Measurements from ENCODE around the gene SPSB4.

The SPSB4 gene

GRCh38 chr3:141083836-141084649, 32.9 kb downstream of the SPSB4 start:
- Histone ChIP-seq H3K9me3 (ENCODE audit: control insufficient read depth, insufficient read depth, low read depth, low read length) (no peaks in the 10 kb centered on the region), H3K4me1 (ENCODE audit: control insufficient read depth, insufficient read depth, low read length) (no peaks in the 10 kb centered on the region), H3K4me3 (ENCODE audit: low read depth, low read length) (no peak overlapping the region), H3K27ac (ENCODE audit: extremely low read depth, low read depth, low read length) (no peak overlapping the region), H3K36me3 (ENCODE audit: control insufficient read depth in 2 of 2, insufficient read depth in 1 of 2, low read length in 2 of 2) (no peaks in the 10 kb centered on the region)
- CTCF ChIA-PET = no interaction called here
- TF ChIP-seq ZBTB7A (tag by site-specific recombination; IDR thresholded peaks at IDR 0.05; ENCODE audit: low read depth) (no peak), KLF17 (tag by site-specific recombination; IDR thresholded peaks at IDR 0.05) (no peak), HOXD13 (CRISPR knock-in tag; IDR thresholded peaks at IDR 0.05; ENCODE audit: borderline replicate concordance) (no peak), ZNF423 (tag by site-specific recombination; IDR thresholded peaks at IDR 0.05) (no peak), ZNF521 (tag by site-specific recombination; IDR thresholded peaks at IDR 0.05) (no peak), KLF7 (tag by site-specific recombination; IDR thresholded peaks at IDR 0.05; ENCODE audit: borderline replicate concordance) (no peak), ZNF394 (tag by site-specific recombination; IDR thresholded peaks at IDR 0.05; ENCODE audit: borderline replicate concordance) (no peak), ZXDB (tag by site-specific recombination; IDR thresholded peaks at IDR 0.05) (no peak)
- POLR2A ChIA-PET = no interaction called here

- H3K4me3 ChIP-seq (ENCODE audit: low read depth, low read length) = no peak overlapping the region
- H3K36me3 ChIP-seq (ENCODE audit: control insufficient read depth in 2 of 2, insufficient read depth in 1 of 2, low read length in 2 of 2) = no peaks in the 10 kb centered on the region
- H3K27ac ChIP-seq (ENCODE audit: extremely low read depth, low read depth, low read length) = no peak overlapping the region
- H3K9me3 ChIP-seq (ENCODE audit: control insufficient read depth, insufficient read depth, low read depth, low read length) = no peaks in the 10 kb centered on the region
- H3K4me1 ChIP-seq (ENCODE audit: control insufficient read depth, insufficient read depth, low read length) = no peaks in the 10 kb centered on the region
- TF ChIP-seq ZNF623 (tag by site-specific recombination; IDR thresholded peaks at IDR 0.05) (no peak), SETDB1 (IDR thresholded peaks at IDR 0.05; ENCODE audit: insufficient read length, low read length) (peak; percentile 24), ZBTB17 (tag by site-specific recombination; IDR thresholded peaks at IDR 0.05) (0 out of 2 replicates have a peak, but pooled peaks have one; percentile 42)
- POLR2A ChIA-PET = no interaction called here
- CTCF ChIA-PET = interaction anchor here (0.7 kb wide), 1 partner anchor 34 kb away, joined by 3 read pairs; the partner anchor contains the start of gene SPSB4
These were observed 34.4 kb downstream of the SPSB4 start for GRCh38 chr3:141085343-141086070.

GRCh38 chr3:141086188-141086587, 35.0 kb downstream of the SPSB4 start:
- ChIA-PET POLR2A (no interaction called here), CTCF (no interaction called here)
- Histone ChIP-seq H3K27ac (ENCODE audit: extremely low read depth, low read depth, low read length) (no peak overlapping the region), H3K4me3 (ENCODE audit: low read depth, low read length) (no peak overlapping the region), H3K9me3 (ENCODE audit: control insufficient read depth, insufficient read depth, low read depth, low read length) (no peaks in the 10 kb centered on the region), H3K4me1 (ENCODE audit: control insufficient read depth, insufficient read depth, low read length) (no peaks in the 10 kb centered on the region), H3K36me3 (ENCODE audit: control insufficient read depth in 2 of 2, insufficient read depth in 1 of 2, low read length in 2 of 2) (no peaks in the 10 kb centered on the region)
- TF ChIP-seq ZNF768 (tag by site-specific recombination; IDR thresholded peaks at IDR 0.05) (peak; percentile 53; the same call in 1 of the 2 replicates), ZNF449 (tag by site-specific recombination; IDR thresholded peaks at IDR 0.05) (no peak)
